DOHH2 (cell line): ENCODE results near the gene NOX1.

Source experiments
- EZH2phosphoT487 ChIP-seq: fragments of 200-600 bp; sonication (generic); IDR thresholded peaks from 2 replicates; pipeline ENCODE4 v1.6.1; 2017; ENCODE audit warnings: borderline replicate concordance, mild to moderate bottlenecking, antibody characterized with exemption, low read length, moderate library complexity, mixed read lengths
- TF ChIP-seq, protein P1 (sequence below): fragments of 200-600 bp; sonication (generic); IDR thresholded peaks from one replicate; pipeline ENCODE4 v1.5.1; 2014; ENCODE audit warnings: antibody characterized with exemption, mild to moderate bottlenecking, low read depth, low read length; ENCODE audit not compliant: poor library complexity, severe bottlenecking

DNA sequence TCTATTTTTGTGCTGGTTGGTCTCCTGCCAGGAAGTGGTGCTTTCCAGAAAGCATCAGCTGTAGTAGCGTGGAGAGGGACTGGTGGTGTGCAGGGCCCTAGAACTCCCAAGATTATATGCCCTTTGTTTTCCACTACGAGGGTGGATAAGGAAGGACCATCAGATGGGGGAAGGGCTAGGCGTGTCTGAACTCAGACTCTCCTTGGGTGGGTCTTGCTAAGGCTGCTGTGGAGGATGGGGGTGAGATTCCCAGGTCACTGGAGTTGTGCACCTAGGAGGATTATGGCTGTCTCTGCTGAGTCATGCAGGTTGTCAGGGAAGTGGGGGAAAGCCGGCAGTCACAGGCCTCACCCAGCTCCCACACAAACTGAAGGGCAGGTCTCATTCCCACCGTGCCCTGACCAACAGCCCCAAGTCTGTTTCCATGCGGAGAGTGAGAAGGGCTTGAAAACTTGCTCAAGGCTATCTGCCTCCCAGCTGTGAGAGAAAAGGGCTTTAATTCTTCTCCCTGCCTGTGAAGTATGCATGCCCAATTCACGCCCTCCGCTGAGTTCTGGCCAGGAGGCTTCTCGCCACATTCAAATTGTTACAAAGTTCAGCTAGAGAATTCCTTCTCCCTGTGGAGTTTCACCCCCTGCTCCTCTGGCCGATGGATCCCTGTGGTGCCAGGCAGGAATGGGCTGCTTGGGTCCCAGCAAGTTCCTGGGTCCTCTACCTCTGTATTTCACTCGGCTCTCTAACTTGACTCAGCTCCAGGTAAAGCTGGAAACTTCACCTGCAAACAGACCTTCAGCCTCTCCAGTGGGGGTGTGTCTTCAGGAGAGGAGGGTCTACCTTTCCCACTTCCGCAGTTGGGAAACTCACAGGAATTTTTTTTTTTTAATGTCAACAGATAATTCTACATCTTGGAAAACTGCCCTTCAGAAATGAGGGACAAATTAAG lies 61.7 kb downstream of the NOX1 start:
- TF ChIP-seq, protein P1, sequence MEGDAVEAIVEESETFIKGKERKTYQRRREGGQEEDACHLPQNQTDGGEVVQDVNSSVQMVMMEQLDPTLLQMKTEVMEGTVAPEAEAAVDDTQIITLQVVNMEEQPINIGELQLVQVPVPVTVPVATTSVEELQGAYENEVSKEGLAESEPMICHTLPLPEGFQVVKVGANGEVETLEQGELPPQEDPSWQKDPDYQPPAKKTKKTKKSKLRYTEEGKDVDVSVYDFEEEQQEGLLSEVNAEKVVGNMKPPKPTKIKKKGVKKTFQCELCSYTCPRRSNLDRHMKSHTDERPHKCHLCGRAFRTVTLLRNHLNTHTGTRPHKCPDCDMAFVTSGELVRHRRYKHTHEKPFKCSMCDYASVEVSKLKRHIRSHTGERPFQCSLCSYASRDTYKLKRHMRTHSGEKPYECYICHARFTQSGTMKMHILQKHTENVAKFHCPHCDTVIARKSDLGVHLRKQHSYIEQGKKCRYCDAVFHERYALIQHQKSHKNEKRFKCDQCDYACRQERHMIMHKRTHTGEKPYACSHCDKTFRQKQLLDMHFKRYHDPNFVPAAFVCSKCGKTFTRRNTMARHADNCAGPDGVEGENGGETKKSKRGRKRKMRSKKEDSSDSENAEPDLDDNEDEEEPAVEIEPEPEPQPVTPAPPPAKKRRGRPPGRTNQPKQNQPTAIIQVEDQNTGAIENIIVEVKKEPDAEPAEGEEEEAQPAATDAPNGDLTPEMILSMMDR: no peak
- TF ChIP-seq EZH2phosphoT487: no peak
